ENCODE data around the gene PDS5A.

DNA sequence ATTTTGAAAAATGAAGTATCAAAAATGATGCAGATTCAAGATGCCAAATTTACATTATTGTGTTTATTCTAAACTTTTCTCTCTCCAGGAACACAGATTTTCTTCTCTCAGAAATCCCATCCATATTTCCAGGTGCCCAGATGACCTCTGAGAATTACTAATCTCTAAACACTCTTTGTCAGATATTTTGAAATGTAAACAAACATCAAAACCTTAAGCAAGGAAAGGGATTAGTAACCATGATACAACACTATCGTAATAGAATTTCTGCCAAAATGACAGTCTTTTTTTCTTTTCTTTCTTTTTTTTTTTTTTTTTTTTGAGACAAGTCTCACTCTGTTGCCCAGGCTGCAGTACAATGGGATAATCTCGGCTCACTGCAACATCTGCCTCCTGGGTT, 76.7 kb downstream of the PDS5A start:
- TF ChIP-seq ZNF16 (tag by site-specific recombination; IDR thresholded peaks at IDR 0.05; ENCODE audit: low read depth) (no peak), KLF16 (tag by site-specific recombination; IDR thresholded peaks at IDR 0.05) (no peak), ZNF211 (tag by site-specific recombination; IDR thresholded peaks at IDR 0.05; ENCODE audit: low read depth) (no peak), ZNF664 (tag by site-specific recombination; IDR thresholded peaks at IDR 0.05) (no peak), ZNF391 (tag by site-specific recombination; IDR thresholded peaks at IDR 0.05; ENCODE audit: borderline replicate concordance, low read depth) (no peak), ZBTB7A (tag by site-specific recombination; IDR thresholded peaks at IDR 0.05; ENCODE audit: low read depth) (no peak), ZNF292 (tag by site-specific recombination; IDR thresholded peaks at IDR 0.05; ENCODE audit: borderline replicate concordance, low read depth) (no peak)
- TF ChIP-seq, protein P1, sequence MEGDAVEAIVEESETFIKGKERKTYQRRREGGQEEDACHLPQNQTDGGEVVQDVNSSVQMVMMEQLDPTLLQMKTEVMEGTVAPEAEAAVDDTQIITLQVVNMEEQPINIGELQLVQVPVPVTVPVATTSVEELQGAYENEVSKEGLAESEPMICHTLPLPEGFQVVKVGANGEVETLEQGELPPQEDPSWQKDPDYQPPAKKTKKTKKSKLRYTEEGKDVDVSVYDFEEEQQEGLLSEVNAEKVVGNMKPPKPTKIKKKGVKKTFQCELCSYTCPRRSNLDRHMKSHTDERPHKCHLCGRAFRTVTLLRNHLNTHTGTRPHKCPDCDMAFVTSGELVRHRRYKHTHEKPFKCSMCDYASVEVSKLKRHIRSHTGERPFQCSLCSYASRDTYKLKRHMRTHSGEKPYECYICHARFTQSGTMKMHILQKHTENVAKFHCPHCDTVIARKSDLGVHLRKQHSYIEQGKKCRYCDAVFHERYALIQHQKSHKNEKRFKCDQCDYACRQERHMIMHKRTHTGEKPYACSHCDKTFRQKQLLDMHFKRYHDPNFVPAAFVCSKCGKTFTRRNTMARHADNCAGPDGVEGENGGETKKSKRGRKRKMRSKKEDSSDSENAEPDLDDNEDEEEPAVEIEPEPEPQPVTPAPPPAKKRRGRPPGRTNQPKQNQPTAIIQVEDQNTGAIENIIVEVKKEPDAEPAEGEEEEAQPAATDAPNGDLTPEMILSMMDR (tag by site-specific recombination; IDR thresholded peaks at IDR 0.05), result no peak
- TF ChIP-seq, protein P2, sequence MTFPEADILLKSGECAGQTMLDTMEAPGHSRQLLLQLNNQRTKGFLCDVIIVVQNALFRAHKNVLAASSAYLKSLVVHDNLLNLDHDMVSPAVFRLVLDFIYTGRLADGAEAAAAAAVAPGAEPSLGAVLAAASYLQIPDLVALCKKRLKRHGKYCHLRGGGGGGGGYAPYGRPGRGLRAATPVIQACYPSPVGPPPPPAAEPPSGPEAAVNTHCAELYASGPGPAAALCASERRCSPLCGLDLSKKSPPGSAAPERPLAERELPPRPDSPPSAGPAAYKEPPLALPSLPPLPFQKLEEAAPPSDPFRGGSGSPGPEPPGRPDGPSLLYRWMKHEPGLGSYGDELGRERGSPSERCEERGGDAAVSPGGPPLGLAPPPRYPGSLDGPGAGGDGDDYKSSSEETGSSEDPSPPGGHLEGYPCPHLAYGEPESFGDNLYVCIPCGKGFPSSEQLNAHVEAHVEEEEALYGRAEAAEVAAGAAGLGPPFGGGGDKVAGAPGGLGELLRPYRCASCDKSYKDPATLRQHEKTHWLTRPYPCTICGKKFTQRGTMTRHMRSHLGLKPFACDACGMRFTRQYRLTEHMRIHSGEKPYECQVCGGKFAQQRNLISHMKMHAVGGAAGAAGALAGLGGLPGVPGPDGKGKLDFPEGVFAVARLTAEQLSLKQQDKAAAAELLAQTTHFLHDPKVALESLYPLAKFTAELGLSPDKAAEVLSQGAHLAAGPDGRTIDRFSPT (tag by site-specific recombination; IDR thresholded peaks at IDR 0.05), result no peak
- TF ChIP-seq, protein P3, sequence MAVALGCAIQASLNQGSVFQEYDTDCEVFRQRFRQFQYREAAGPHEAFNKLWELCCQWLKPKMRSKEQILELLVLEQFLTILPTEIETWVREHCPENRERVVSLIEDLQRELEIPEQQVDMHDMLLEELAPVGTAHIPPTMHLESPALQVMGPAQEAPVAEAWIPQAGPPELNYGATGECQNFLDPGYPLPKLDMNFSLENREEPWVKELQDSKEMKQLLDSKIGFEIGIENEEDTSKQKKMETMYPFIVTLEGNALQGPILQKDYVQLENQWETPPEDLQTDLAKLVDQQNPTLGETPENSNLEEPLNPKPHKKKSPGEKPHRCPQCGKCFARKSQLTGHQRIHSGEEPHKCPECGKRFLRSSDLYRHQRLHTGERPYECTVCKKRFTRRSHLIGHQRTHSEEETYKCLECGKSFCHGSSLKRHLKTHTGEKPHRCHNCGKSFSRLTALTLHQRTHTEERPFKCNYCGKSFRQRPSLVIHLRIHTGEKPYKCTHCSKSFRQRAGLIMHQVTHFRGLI (tag by site-specific recombination; IDR thresholded peaks at IDR 0.05), result no peak
- TF ChIP-seq, protein P4, sequence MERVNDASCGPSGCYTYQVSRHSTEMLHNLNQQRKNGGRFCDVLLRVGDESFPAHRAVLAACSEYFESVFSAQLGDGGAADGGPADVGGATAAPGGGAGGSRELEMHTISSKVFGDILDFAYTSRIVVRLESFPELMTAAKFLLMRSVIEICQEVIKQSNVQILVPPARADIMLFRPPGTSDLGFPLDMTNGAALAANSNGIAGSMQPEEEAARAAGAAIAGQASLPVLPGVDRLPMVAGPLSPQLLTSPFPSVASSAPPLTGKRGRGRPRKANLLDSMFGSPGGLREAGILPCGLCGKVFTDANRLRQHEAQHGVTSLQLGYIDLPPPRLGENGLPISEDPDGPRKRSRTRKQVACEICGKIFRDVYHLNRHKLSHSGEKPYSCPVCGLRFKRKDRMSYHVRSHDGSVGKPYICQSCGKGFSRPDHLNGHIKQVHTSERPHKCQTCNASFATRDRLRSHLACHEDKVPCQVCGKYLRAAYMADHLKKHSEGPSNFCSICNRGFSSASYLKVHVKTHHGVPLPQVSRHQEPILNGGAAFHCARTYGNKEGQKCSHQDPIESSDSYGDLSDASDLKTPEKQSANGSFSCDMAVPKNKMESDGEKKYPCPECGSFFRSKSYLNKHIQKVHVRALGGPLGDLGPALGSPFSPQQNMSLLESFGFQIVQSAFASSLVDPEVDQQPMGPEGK (tag by site-specific recombination; IDR thresholded peaks at IDR 0.05), result no peak
- TF ChIP-seq, protein P5, sequence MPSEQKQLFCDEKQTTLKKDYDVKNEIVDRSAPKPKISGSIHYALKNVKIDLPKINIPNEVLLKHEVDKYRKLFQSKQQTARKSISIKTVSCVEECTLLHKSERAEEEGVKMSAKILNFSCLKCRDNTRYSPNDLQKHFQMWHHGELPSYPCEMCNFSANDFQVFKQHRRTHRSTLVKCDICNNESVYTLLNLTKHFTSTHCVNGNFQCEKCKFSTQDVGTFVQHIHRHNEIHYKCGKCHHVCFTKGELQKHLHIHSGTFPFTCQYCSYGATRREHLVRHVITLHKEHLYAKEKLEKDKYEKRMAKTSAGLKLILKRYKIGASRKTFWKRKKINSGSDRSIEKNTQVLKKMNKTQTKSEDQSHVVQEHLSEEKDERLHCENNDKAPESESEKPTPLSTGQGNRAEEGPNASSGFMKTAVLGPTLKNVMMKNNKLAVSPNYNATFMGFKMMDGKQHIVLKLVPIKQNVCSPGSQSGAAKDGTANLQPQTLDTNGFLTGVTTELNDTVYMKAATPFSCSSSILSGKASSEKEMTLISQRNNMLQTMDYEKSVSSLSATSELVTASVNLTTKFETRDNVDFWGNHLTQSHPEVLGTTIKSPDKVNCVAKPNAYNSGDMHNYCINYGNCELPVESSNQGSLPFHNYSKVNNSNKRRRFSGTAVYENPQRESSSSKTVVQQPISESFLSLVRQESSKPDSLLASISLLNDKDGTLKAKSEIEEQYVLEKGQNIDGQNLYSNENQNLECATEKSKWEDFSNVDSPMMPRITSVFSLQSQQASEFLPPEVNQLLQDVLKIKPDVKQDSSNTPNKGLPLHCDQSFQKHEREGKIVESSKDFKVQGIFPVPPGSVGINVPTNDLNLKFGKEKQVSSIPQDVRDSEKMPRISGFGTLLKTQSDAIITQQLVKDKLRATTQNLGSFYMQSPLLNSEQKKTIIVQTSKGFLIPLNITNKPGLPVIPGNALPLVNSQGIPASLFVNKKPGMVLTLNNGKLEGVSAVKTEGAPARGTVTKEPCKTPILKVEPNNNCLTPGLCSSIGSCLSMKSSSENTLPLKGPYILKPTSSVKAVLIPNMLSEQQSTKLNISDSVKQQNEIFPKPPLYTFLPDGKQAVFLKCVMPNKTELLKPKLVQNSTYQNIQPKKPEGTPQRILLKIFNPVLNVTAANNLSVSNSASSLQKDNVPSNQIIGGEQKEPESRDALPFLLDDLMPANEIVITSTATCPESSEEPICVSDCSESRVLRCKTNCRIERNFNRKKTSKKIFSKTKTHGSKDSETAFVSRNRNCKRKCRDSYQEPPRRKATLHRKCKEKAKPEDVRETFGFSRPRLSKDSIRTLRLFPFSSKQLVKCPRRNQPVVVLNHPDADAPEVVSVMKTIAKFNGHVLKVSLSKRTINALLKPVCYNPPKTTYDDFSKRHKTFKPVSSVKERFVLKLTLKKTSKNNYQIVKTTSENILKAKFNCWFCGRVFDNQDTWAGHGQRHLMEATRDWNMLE (tag by site-specific recombination; conservative IDR thresholded peaks at IDR 0.05; ENCODE audit: low read depth), result no peak
